SK-N-SH treated with all-trans-retinoic acid at 6 μM for 48 hours (cell line): Measurements from ENCODE around the gene RPL27A.

Experiments
- ATAC-seq: fragments of 200-7000 bp; cut with Tn5 transposase; 3 replicates; pipeline ENCODE4 v1.9.1; 2020; ENCODE audit warnings: mild to moderate bottlenecking, moderate library complexity
- ARNTL ChIP-seq: fragments of 450-650 bp; formaldehyde crosslinking; IDR thresholded peaks from 2 replicates; pipeline ENCODE4 v1.5.0; 2020; ENCODE audit warnings: low read depth, mild to moderate bottlenecking, moderate library complexity, borderline replicate concordance
- BACH2 ChIP-seq: fragments of 250-450 bp; sonication (Bioruptor Pico); IDR thresholded peaks from 2 replicates; pipeline ENCODE4 v1.9.0; 2021; ENCODE audit warnings: mild to moderate bottlenecking, borderline replicate concordance
- CSDC2 ChIP-seq: fragments of 250-450 bp; sonication (Bioruptor Pico); IDR thresholded peaks from 2 replicates; pipeline ENCODE4 v1.5.0; 2020; ENCODE audit warnings: mild to moderate bottlenecking, moderate library complexity
- ESRRG ChIP-seq: fragments of 250-450 bp; sonication (Bioruptor Pico); IDR thresholded peaks from 2 replicates; pipeline ENCODE4 v1.6.1; 2021; ENCODE audit warnings: mild to moderate bottlenecking
- GLIS3 ChIP-seq: fragments of 250-450 bp; sonication (Bioruptor Pico); IDR thresholded peaks from 2 replicates; pipeline ENCODE4 v1.5.0; 2020; ENCODE audit warnings: mild to moderate bottlenecking, moderate library complexity
- ISL1 ChIP-seq: fragments of 250-450 bp; sonication (Bioruptor Pico); IDR thresholded peaks from 2 replicates; pipeline ENCODE4 v2.1.2; 2022; ENCODE audit warnings: mild to moderate bottlenecking, moderate library complexity
- OSR1 ChIP-seq: fragments of 250-450 bp; sonication (Bioruptor Pico); IDR thresholded peaks from 2 replicates; pipeline ENCODE4 v1.8.0; 2022; ENCODE audit warnings: moderate library complexity, mild to moderate bottlenecking, inconsistent platforms
- RARB ChIP-seq: fragments of 250-450 bp; sonication (Bioruptor Pico); IDR thresholded peaks from 2 replicates; pipeline ENCODE4 v1.8.0; 2021; ENCODE audit warnings: mild to moderate bottlenecking, moderate library complexity
- SNAI2 ChIP-seq: fragments of 250-450 bp; sonication (Bioruptor Pico); IDR thresholded peaks from 2 replicates; pipeline ENCODE4 v1.5.0; 2020; ENCODE audit warnings: mild to moderate bottlenecking, moderate library complexity
- TCF4 ChIP-seq: fragments of 250-450 bp; sonication (Bioruptor Pico); IDR thresholded peaks from 2 replicates; pipeline ENCODE4 v1.8.0; 2021; ENCODE audit warnings: mild to moderate bottlenecking, moderate library complexity, borderline replicate concordance
- TOX ChIP-seq: fragments of 250-450 bp; sonication (Bioruptor Pico); IDR thresholded peaks from 2 replicates; pipeline ENCODE4 v1.8.0; 2021; ENCODE audit warnings: mild to moderate bottlenecking, moderate library complexity, borderline replicate concordance
- ZC3H10 ChIP-seq: fragments of 250-450 bp; sonication (Bioruptor Pico); IDR thresholded peaks from 2 replicates; pipeline ENCODE4 v1.5.1; 2021; ENCODE audit warnings: mild to moderate bottlenecking, moderate library complexity
- ZFP3 ChIP-seq: fragments of 250-450 bp; sonication (Bioruptor Pico); IDR thresholded peaks from 2 replicates; pipeline ENCODE4 v1.5.0; 2020; ENCODE audit warnings: mild to moderate bottlenecking, moderate library complexity
- ZFP30 ChIP-seq: fragments of 450-650 bp; formaldehyde crosslinking; IDR thresholded peaks from 2 replicates; pipeline ENCODE4 v1.5.0; 2022; ENCODE audit warnings: mild to moderate bottlenecking, moderate library complexity
- ZNF565 ChIP-seq: fragments of 450-650 bp; formaldehyde crosslinking; conservative IDR thresholded peaks from 2 replicates; pipeline ENCODE4 v1.5.0; 2020; ENCODE audit warnings: low read depth, mild to moderate bottlenecking, moderate library complexity
- ZNF70 ChIP-seq: fragments of 450-650 bp; formaldehyde crosslinking; IDR thresholded peaks from 2 replicates; pipeline ENCODE4 v1.5.0; 2020; ENCODE audit warnings: mild to moderate bottlenecking, moderate library complexity
- ZNF8 ChIP-seq: fragments of 450-650 bp; formaldehyde crosslinking; IDR thresholded peaks from 2 replicates; pipeline ENCODE4 v1.5.0; 2020; ENCODE audit warnings: mild to moderate bottlenecking, moderate library complexity
- TF ChIP-seq, protein P1 (sequence below): fragments of 250-450 bp; sonication (Bioruptor Pico); IDR thresholded peaks from 2 replicates; pipeline ENCODE4 v1.8.0; 2021; ENCODE audit warnings: low read depth, mild to moderate bottlenecking, moderate library complexity, borderline replicate concordance
- TF ChIP-seq, protein P2 (sequence below): fragments of 250-450 bp; sonication (Bioruptor Pico); IDR thresholded peaks from 2 replicates; pipeline ENCODE4 v1.5.0; 2020; ENCODE audit warnings: mild to moderate bottlenecking, moderate library complexity
- TF ChIP-seq, protein P3 (sequence below): fragments of 250-450 bp; sonication (Bioruptor Pico); IDR thresholded peaks from 2 replicates; pipeline ENCODE4 v1.5.1; 2021; ENCODE audit warnings: mild to moderate bottlenecking, moderate library complexity
- TF ChIP-seq, protein P4 (sequence below): fragments of 250-450 bp; sonication (Bioruptor Pico); IDR thresholded peaks from 2 replicates; pipeline ENCODE4 v1.5.1; 2020; ENCODE audit warnings: low read depth, mild to moderate bottlenecking, moderate library complexity
- TF ChIP-seq, protein P5 (sequence below): fragments of 250-450 bp; sonication (Bioruptor Pico); IDR thresholded peaks from 2 replicates; pipeline ENCODE4 v1.8.0; 2020; ENCODE audit warnings: mild to moderate bottlenecking, moderate library complexity, borderline replicate concordance

The RPL27A gene

DNA sequence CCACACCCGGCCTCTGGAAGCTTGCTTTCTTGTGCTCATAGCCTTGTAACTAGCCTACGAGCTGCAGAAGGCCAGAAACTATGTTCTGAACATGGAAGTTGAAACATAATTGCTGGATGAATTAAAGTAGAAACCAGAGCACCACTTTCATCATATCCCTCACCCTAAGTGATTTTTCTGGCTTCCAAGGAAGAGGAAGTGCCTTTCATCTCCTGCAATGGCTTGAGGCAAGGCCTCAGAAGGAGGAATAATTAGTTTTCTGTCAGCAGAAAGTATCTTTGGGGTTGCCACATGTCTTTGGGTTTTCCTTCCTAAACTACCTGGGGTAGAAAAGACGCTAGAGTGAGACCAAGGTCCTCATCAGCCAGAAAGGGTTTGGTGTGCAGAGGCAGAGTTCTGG is 14.5 kb downstream of the RPL27A start:
- ATAC-seq, result no peak
- TF ChIP-seq, protein P1, sequence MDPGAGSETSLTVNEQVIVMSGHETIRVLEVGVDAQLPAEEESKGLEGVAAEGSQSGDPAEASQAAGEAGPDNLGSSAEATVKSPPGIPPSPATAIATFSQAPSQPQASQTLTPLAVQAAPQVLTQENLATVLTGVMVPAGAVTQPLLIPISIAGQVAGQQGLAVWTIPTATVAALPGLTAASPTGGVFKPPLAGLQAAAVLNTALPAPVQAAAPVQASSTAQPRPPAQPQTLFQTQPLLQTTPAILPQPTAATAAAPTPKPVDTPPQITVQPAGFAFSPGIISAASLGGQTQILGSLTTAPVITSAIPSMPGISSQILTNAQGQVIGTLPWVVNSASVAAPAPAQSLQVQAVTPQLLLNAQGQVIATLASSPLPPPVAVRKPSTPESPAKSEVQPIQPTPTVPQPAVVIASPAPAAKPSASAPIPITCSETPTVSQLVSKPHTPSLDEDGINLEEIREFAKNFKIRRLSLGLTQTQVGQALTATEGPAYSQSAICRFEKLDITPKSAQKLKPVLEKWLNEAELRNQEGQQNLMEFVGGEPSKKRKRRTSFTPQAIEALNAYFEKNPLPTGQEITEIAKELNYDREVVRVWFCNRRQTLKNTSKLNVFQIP (CRISPR knock-in tag), result no peak
- TF ChIP-seq ZFP3 (CRISPR knock-in tag) (no peak), RARB (no peak), ARNTL (CRISPR knock-in tag) (no peak), TCF4 (no peak), BACH2 (CRISPR knock-in tag) (no peak), SNAI2 (CRISPR knock-in tag) (no peak), ISL1 (no peak), ZNF565 (CRISPR knock-in tag) (no peak), ZC3H10 (CRISPR knock-in tag) (no peak), ZNF70 (CRISPR knock-in tag) (no peak), CSDC2 (CRISPR knock-in tag) (no peak), GLIS3 (CRISPR knock-in tag) (no peak), ZNF8 (CRISPR knock-in tag) (no peak)
- TF ChIP-seq, protein P2, sequence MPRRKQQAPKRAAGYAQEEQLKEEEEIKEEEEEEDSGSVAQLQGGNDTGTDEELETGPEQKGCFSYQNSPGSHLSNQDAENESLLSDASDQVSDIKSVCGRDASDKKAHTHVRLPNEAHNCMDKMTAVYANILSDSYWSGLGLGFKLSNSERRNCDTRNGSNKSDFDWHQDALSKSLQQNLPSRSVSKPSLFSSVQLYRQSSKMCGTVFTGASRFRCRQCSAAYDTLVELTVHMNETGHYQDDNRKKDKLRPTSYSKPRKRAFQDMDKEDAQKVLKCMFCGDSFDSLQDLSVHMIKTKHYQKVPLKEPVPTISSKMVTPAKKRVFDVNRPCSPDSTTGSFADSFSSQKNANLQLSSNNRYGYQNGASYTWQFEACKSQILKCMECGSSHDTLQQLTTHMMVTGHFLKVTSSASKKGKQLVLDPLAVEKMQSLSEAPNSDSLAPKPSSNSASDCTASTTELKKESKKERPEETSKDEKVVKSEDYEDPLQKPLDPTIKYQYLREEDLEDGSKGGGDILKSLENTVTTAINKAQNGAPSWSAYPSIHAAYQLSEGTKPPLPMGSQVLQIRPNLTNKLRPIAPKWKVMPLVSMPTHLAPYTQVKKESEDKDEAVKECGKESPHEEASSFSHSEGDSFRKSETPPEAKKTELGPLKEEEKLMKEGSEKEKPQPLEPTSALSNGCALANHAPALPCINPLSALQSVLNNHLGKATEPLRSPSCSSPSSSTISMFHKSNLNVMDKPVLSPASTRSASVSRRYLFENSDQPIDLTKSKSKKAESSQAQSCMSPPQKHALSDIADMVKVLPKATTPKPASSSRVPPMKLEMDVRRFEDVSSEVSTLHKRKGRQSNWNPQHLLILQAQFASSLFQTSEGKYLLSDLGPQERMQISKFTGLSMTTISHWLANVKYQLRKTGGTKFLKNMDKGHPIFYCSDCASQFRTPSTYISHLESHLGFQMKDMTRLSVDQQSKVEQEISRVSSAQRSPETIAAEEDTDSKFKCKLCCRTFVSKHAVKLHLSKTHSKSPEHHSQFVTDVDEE (CRISPR knock-in tag), result no peak
- TF ChIP-seq, protein P3, sequence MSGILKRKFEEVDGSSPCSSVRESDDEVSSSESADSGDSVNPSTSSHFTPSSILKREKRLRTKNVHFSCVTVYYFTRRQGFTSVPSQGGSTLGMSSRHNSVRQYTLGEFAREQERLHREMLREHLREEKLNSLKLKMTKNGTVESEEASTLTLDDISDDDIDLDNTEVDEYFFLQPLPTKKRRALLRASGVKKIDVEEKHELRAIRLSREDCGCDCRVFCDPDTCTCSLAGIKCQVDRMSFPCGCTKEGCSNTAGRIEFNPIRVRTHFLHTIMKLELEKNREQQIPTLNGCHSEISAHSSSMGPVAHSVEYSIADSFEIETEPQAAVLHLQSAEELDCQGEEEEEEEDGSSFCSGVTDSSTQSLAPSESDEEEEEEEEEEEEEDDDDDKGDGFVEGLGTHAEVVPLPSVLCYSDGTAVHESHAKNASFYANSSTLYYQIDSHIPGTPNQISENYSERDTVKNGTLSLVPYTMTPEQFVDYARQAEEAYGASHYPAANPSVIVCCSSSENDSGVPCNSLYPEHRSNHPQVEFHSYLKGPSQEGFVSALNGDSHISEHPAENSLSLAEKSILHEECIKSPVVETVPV (CRISPR knock-in tag), result no peak
- TF ChIP-seq, protein P4, sequence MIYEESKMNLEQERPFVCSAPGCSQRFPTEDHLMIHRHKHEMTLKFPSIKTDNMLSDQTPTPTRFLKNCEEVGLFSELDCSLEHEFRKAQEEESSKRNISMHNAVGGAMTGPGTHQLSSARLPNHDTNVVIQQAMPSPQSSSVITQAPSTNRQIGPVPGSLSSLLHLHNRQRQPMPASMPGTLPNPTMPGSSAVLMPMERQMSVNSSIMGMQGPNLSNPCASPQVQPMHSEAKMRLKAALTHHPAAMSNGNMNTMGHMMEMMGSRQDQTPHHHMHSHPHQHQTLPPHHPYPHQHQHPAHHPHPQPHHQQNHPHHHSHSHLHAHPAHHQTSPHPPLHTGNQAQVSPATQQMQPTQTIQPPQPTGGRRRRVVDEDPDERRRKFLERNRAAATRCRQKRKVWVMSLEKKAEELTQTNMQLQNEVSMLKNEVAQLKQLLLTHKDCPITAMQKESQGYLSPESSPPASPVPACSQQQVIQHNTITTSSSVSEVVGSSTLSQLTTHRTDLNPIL (CRISPR knock-in tag), result no peak
- TF ChIP-seq, all 23 proteins: peak for 0

DNA sequence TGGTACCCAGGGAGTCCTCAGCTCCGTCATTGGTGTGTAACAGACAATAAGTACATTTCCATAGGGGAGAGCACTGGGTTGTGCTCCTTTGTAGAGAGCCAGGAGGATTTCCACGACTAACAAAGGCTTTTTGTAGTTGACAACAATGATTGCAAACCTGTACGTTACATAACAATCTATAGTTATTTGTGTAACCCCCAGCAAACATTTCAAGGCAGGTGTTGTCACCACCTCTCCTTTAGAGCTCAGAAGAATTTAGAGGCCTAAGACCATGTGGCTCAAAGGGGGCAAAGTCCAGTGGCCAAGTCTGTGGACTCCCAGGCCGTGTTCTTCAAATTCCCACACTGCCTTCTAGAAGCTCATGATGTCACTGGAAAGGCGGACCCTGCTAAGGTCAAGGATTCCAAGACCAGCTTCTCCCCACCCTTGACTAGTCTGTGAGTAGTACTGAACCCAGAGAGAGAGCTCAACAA is 15.8 kb downstream of the RPL27A start:
- TF ChIP-seq, protein P2 (CRISPR knock-in tag), result no peak
- TF ChIP-seq OSR1 (CRISPR knock-in tag), result no peak
- TF ChIP-seq ZNF70 (CRISPR knock-in tag), result no peak
- TF ChIP-seq, protein P5, sequence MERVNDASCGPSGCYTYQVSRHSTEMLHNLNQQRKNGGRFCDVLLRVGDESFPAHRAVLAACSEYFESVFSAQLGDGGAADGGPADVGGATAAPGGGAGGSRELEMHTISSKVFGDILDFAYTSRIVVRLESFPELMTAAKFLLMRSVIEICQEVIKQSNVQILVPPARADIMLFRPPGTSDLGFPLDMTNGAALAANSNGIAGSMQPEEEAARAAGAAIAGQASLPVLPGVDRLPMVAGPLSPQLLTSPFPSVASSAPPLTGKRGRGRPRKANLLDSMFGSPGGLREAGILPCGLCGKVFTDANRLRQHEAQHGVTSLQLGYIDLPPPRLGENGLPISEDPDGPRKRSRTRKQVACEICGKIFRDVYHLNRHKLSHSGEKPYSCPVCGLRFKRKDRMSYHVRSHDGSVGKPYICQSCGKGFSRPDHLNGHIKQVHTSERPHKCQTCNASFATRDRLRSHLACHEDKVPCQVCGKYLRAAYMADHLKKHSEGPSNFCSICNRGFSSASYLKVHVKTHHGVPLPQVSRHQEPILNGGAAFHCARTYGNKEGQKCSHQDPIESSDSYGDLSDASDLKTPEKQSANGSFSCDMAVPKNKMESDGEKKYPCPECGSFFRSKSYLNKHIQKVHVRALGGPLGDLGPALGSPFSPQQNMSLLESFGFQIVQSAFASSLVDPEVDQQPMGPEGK, result no peak
- TF ChIP-seq ESRRG (CRISPR knock-in tag), result no peak
- TF ChIP-seq ARNTL (CRISPR knock-in tag), result no peak
- TF ChIP-seq ZFP30 (CRISPR knock-in tag), result no peak
- no peak for TF ChIP-seq GLIS3 (CRISPR knock-in tag)
- no peak for TF ChIP-seq ZNF565 (CRISPR knock-in tag)
- TF ChIP-seq, protein P4 (CRISPR knock-in tag), result no peak
- no peak for TF ChIP-seq TOX (CRISPR knock-in tag)

More for the DNA sequence above, 15.8 kb downstream of the RPL27A start:
- ATAC-seq, result no peak
